Ishikawa (cell line): ENCODE results near the gene INTS4.

Experiments used
- CREB1 ChIP-seq: IDR thresholded peaks from 2 replicates; pipeline ENCODE4 v1.6.1; 2012; ENCODE audit warnings: low read depth
- FOXM1 ChIP-seq: IDR thresholded peaks from 2 replicates; pipeline ENCODE4 v1.6.1; 2012; ENCODE audit warnings: low read depth, borderline replicate concordance
- RAD21 ChIP-seq: IDR thresholded peaks from 2 replicates; pipeline ENCODE4 v1.6.1; 2012; ENCODE audit warnings: low read depth
- TAF1 ChIP-seq: IDR thresholded peaks from 2 replicates; pipeline ENCODE4 v1.6.1; 2012; ENCODE audit warnings: low read depth, mild to moderate bottlenecking
- TEAD4 ChIP-seq: IDR thresholded peaks from 2 replicates; pipeline ENCODE4 v1.6.1; 2012
- YY1 ChIP-seq: IDR thresholded peaks from 2 replicates; pipeline ENCODE4 v1.6.1; 2012; ENCODE audit warnings: low read depth
- ZBTB7A ChIP-seq: IDR thresholded peaks from 2 replicates; pipeline ENCODE4 v1.6.1; 2012; ENCODE audit warnings: low read depth
- TF ChIP-seq, protein P1 (sequence below): IDR thresholded peaks from 2 replicates; pipeline ENCODE4 v1.6.1; 2012; ENCODE audit warnings: low read depth, mild to moderate bottlenecking

DNA sequence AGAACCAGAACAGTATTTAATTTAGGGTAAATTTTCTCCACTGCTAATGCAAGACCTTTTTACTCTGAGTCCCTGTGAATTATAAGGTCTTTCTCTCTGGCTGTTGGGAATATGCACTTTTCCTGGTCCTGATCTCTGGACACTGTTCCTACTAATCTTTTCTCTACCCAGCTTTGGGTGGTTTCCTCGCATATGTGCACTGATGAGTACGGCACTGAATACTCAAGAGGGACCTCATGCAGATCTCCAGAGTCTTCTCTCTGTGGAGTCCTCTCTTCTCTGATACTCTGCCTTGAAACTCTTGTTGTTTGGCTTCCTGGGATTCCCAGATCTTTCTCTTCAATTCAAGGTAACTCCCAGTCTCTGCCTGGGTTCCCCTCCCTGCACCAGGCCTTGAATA is 14.6 kb upstream of the INTS4 start:
- TF ChIP-seq YY1 (no peak), FOXM1 (no peak), ZBTB7A (no peak), CREB1 (no peak), TAF1 (no peak), RAD21 (no peak), TEAD4 (no peak)
- TF ChIP-seq, protein P1, sequence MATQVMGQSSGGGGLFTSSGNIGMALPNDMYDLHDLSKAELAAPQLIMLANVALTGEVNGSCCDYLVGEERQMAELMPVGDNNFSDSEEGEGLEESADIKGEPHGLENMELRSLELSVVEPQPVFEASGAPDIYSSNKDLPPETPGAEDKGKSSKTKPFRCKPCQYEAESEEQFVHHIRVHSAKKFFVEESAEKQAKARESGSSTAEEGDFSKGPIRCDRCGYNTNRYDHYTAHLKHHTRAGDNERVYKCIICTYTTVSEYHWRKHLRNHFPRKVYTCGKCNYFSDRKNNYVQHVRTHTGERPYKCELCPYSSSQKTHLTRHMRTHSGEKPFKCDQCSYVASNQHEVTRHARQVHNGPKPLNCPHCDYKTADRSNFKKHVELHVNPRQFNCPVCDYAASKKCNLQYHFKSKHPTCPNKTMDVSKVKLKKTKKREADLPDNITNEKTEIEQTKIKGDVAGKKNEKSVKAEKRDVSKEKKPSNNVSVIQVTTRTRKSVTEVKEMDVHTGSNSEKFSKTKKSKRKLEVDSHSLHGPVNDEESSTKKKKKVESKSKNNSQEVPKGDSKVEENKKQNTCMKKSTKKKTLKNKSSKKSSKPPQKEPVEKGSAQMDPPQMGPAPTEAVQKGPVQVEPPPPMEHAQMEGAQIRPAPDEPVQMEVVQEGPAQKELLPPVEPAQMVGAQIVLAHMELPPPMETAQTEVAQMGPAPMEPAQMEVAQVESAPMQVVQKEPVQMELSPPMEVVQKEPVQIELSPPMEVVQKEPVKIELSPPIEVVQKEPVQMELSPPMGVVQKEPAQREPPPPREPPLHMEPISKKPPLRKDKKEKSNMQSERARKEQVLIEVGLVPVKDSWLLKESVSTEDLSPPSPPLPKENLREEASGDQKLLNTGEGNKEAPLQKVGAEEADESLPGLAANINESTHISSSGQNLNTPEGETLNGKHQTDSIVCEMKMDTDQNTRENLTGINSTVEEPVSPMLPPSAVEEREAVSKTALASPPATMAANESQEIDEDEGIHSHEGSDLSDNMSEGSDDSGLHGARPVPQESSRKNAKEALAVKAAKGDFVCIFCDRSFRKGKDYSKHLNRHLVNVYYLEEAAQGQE, result no peak
